IMR-90 (cell line): ENCODE results near the gene BTBD18. TPM values are rescaled to one million over a fixed set of nuclear protein-coding genes. Genes with fewer than 3 reads are reported as not detected.
"Not testable (repeated sequence)": the region's sequence is repeated elsewhere in the genome, so short reads cannot be mapped to it uniquely, and the experiment has no call there.

ENCODE experiments used
- ATAC-seq: fragments of 200-7000 bp; cut with Tn5 transposase; 2 replicates; pipeline ENCODE4 v1.9.1; 2020; ENCODE audit warnings: low read depth, mild to moderate bottlenecking, moderate library complexity
- BruUV-seq: library from RNA; stranded (reverse); fragments of 400-500 nt; replicated peaks from 2 replicates; lab custom pipeline; 2021; lab: Mats Ljungman, UMichigan
- CTCF ChIA-PET: fragments of 300-600 bp; formaldehyde crosslinking; extraction: SDS; loops from one replicate; lab custom pipeline; 2021; ENCODE audit warnings: antibody characterized with exemption; lab: Yijun Ruan, JAX
- POLR2A ChIA-PET: fragments of 300-600 bp; sonication (Branson Sonifier 250); formaldehyde crosslinking; loops from one replicate; lab custom pipeline; 2022; ENCODE audit warnings: antibody characterized with exemption; ENCODE audit not compliant: unreplicated experiment; lab: Charles Lee
- DNase-seq: peaks from one replicate; pipeline ENCODE4 v3.0.0; 2013
- H2AFZ ChIP-seq: replicated peaks from 2 replicates; pipeline ENCODE3; 2013; ENCODE audit warnings: low read length, mild to moderate bottlenecking; ENCODE audit not compliant: poor library complexity
- H2AK5ac ChIP-seq: 2 replicates; pipeline ENCODE4 v1.6.1; 2013; ENCODE audit warnings: low read depth, low read length, inconsistent platforms
- H2AK9ac ChIP-seq: replicated peaks from 2 replicates; pipeline ENCODE3; 2013; ENCODE audit warnings: mild to moderate bottlenecking, low read depth, low read length, moderate library complexity; ENCODE audit not compliant: poor library complexity
- H2BK120ac ChIP-seq: 2 replicates; pipeline ENCODE4 v1.6.1; 2013; ENCODE audit warnings: low read depth, low read length, inconsistent platforms
- H2BK15ac ChIP-seq: 3 replicates; pipeline ENCODE4 v1.6.1; 2013; ENCODE audit warnings: low read depth, low read length, inconsistent platforms
- H2BK20ac ChIP-seq: 2 replicates; pipeline ENCODE4 v1.6.1; 2013; ENCODE audit warnings: low read depth, mild to moderate bottlenecking, inconsistent platforms, low read length, moderate library complexity
- H2BK5ac ChIP-seq: 2 replicates; pipeline ENCODE4 v1.6.1; 2013; ENCODE audit warnings: mild to moderate bottlenecking, low read depth, low read length, inconsistent platforms; ENCODE audit not compliant: poor library complexity, severe bottlenecking
- H3K14ac ChIP-seq: replicated peaks from 2 replicates; pipeline ENCODE4 v1.6.1; 2013; ENCODE audit warnings: low read depth, low read length, inconsistent platforms
- H3K18ac ChIP-seq: 2 replicates; pipeline ENCODE4 v1.6.1; 2013; ENCODE audit warnings: low read depth, low read length, control low read depth
- H3K23ac ChIP-seq: 2 replicates; pipeline ENCODE4 v1.6.1; 2013; ENCODE audit warnings: low read depth, low read length, inconsistent platforms
- H3K27ac ChIP-seq: 2 replicates; pipeline ENCODE4 v1.5.1; 2013; ENCODE audit warnings: mild to moderate bottlenecking, control low read depth, low read length; ENCODE audit not compliant: insufficient read depth
- H3K27me3 ChIP-seq: 2 replicates; pipeline ENCODE4 v1.6.1; 2013; ENCODE audit warnings: low read length; ENCODE audit not compliant: control insufficient read depth, insufficient read depth
- H3K36me3 ChIP-seq: 2 replicates; pipeline ENCODE4 v1.6.1; 2013; ENCODE audit warnings: low read length, mixed read lengths; ENCODE audit not compliant: control insufficient read depth, insufficient read depth
- H3K4ac ChIP-seq: 2 replicates; pipeline ENCODE4 v1.6.1; 2013; ENCODE audit warnings: low read depth, low read length, inconsistent platforms
- H3K4me1 ChIP-seq: 2 replicates; pipeline ENCODE4 v1.6.1; 2013; ENCODE audit warnings: low read length, mixed read lengths; ENCODE audit not compliant: control insufficient read depth, insufficient read depth
- H3K4me2 ChIP-seq: 2 replicates; pipeline ENCODE4 v1.6.1; 2013; ENCODE audit warnings: low read depth, mild to moderate bottlenecking, control low read depth, low read length, moderate library complexity
- H3K4me3 ChIP-seq: 2 replicates; pipeline ENCODE4 v1.5.1; 2013; ENCODE audit warnings: low read depth, mild to moderate bottlenecking, control low read depth, low read length, moderate library complexity; ENCODE audit not compliant: insufficient read depth
- H3K56ac ChIP-seq: 2 replicates; pipeline ENCODE4 v1.6.1; 2013; ENCODE audit warnings: low read length, inconsistent platforms; ENCODE audit not compliant: insufficient read depth; ENCODE audit errors: extremely low read depth
- H3K79me1 ChIP-seq, 2 experiments: 2 replicates each; pipeline ENCODE4 v1.6.1; 2013; ENCODE audit warnings: low read length in 2 of 2, inconsistent platforms in 1 of 2, low read depth in 1 of 2
- H3K9ac ChIP-seq: 2 replicates; pipeline ENCODE4 v1.6.1; 2013; ENCODE audit warnings: low read depth, low read length, control low read depth
- H3K9me1 ChIP-seq: 2 replicates; pipeline ENCODE4 v1.6.1; 2013; ENCODE audit warnings: low read length, inconsistent platforms; ENCODE audit not compliant: insufficient read depth
- H3K9me3 ChIP-seq: 2 replicates; pipeline ENCODE4 v1.6.1; 2013; ENCODE audit warnings: low read length; ENCODE audit not compliant: control insufficient read depth, insufficient read depth
- H4K20me1 ChIP-seq: 2 replicates; pipeline ENCODE4 v1.6.1; 2013; ENCODE audit warnings: low read length, inconsistent platforms; ENCODE audit not compliant: insufficient read depth
- H4K5ac ChIP-seq: 2 replicates; pipeline ENCODE4 v1.6.1; 2013; ENCODE audit warnings: mild to moderate bottlenecking, low read depth, low read length, control low read depth
- H4K8ac ChIP-seq, 2 experiments: 2 replicates each; pipeline ENCODE4 v1.6.1; 2013; ENCODE audit warnings: low read depth in 2 of 2, low read length in 2 of 2, control low read depth in 1 of 2, inconsistent platforms in 1 of 2
- H4K91ac ChIP-seq: 2 replicates; pipeline ENCODE4 v1.6.1; 2013; ENCODE audit warnings: low read depth, low read length, inconsistent platforms; ENCODE audit not compliant: insufficient read depth
- WGBS, 2 experiments: methylation state at CpG; one replicate each; pipeline versions ENCODE4 v1.1.5 to v1.1.7; 2013; ENCODE audit warnings: missing lambda C conversion rate in 2 of 2; ENCODE audit not compliant: insufficient read length in 1 of 2; ENCODE audit errors: extremely low coverage in 2 of 2; 5-methylcytosine and 5-hydroxymethylcytosine counted together
- dilution Hi-C: fragments of 300-500 bp; cut with HindIII; formaldehyde crosslinking; loops from one replicate; pipeline ENCODE4 v1.14.3; 2018; ENCODE audit warnings: low sequenced_read_pairs; ENCODE audit not compliant: unreplicated experiment
- in situ Hi-C: fragments of 300-500 bp; cut with MboI; formaldehyde crosslinking; loops from 3 replicates; pipeline ENCODE4 v1.14.3; 2019; ENCODE audit warnings: low sequenced_read_pairs, inconsistent platforms, mixed read lengths
- intact Hi-C: fragments of 100-400 bp; cut with micrococcal nuclease; formaldehyde crosslinking; loops from 2 replicates; pipeline ENCODE4 v1.10.0; 2022
- polyA plus RNA-seq, 3 experiments: library from polyadenylated mRNA; depleted of rRNA; stranded (reverse); fragments of >200 nt; gene quantifications; 2 replicates each; pipeline ENCODE4 v1.2.3, GENCODE V29; 2012; ENCODE audit warnings: low replicate concordance in 1 of 3
- total RNA-seq: library from RNA; depleted of rRNA; stranded (reverse); fragments of >200 nt; gene quantifications from 2 replicates; pipeline ENCODE4 v1.2.3, GENCODE V29; 2012

BTBD18 gene
- total and polyA plus RNA-seq, 2 of the 4 experiments (the other 2 are of a cell fraction): not detected

DNA sequence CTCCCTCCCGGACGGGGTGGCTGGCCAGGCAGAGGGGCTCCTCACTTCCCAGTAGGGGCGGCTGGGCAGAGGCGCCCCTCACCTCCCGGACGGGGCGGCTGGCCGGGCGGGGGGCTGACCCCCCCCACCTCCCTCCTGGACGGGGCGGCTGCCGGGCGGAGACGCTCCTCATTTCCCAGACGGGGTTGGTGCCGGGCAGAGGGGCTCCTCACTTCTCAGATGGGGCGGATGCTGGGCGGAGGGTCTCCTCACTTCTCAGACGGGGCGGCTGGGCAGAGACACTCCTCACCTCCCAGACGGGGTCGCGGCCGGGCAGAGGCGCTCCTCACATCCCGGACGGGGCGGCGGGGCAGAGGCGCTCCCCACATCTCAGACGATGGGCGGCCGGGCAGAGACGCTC, 34.9 kb downstream of the BTBD18 start:
- H3K9ac ChIP-seq, POLR2A ChIA-PET, CTCF ChIA-PET: not testable (repeated sequence)

More for the DNA sequence above, 34.9 kb downstream of the BTBD18 start:
- BruUV-seq, H2BK20ac ChIP-seq, intact Hi-C loops, dilution Hi-C loops, H3K18ac ChIP-seq, H3K4me1 ChIP-seq, H4K91ac ChIP-seq, H3K4me2 ChIP-seq, H2AK9ac ChIP-seq, H2BK5ac ChIP-seq, in situ Hi-C loops, H2AFZ ChIP-seq, H3K4me3 ChIP-seq, H3K9me1 ChIP-seq, H4K8ac ChIP-seq, H2BK15ac ChIP-seq, H3K14ac ChIP-seq, ATAC-seq, H3K4ac ChIP-seq, H4K5ac ChIP-seq, H3K56ac ChIP-seq, H2BK120ac ChIP-seq, DNase-seq, H2AK5ac ChIP-seq, H3K9me3 ChIP-seq, H3K27me3 ChIP-seq, H3K23ac ChIP-seq, H3K27ac ChIP-seq: not testable (repeated sequence)
- Histone ChIP-seq H3K79me1 (peaks cover 12 to 38% of the 10 kb centered on the region in 2 experiments), H3K36me3 (peaks cover 17% of the 10 kb centered on the region), H4K20me1 (peaks cover 11% of the 10 kb centered on the region; the same call in 1 of the 2 replicates)
- WGBS, 2 experiments: no CpG with 5 or more reads among the region's 34 CpGs
